A549 treated with RU486 at 1 μM for 4 hours (cell line): Measurements from ENCODE around the gene RFX7. TPM values are rescaled to one million over a fixed set of nuclear protein-coding genes. Genes with fewer than 3 reads are reported as not detected.

ENCODE experiments used
- total RNA-seq: library from RNA; stranded (reverse); fragments of 200-300 nt; extraction: Qiagen RNA extraction; gene quantifications from 5 replicates; pipeline ENCODE4 v1.2.3, GENCODE V29; 2022; ENCODE audit warnings: low read depth

The RFX7 gene
- 8.4 to 13.8 TPM (median 13.3 TPM) in 5 replicates for total RNA-seq

DNA sequence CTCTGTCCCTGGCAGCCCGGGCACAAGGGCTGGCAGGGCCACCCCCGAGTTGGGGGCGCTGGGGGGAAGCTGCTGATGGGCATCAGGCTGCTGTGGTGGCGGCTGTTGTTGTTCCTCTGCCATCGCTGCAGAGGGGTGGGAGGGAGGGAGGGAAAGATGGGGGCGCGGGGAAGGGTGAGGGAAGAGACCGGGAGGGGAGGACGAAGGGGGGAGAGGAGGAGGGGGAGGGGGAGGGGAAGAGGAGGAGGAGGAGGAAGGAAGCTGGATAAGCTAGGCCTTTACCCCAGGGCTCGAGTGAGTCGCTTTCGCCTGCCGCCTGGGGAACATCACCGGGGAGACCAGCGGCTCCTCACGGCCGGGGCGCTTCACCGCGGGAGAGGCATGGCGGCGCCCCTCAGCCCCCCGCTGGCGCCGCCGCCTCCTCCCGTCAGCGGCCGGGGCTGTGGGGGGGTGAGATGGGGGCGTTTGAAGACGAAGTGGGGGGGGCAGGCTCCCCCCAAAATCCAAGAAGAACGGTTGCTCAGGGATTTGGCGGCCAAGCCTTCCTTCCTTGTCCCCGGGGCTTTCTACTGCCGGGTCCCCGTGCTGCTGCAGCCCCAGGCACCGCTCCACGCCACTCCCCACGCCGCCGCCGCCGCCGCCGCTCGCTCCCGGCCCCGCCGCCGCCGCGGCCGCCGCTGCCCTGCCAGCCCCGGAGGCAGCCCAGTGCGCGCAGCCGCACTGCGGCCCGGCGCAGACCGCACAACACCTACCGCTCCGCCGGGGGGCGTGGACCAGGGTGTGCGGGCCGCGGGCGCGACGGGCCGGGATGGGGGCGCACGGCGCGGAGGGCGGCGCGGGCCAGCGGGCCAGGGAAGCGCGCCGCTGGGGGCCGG is at the start of gene RFX7:
RFX7 (minus strand) TSS at position 717 of the 875 bp plus-strand sequence; CDS start at position 123, 594 bp downstream.

Other genes with a start within 250 kb of the RFX7 start
- 1.7 to 5.9 TPM (median 4.8 TPM) in 5 replicates for gene TEX9, start 121.5 kb upstream of the RFX7 start, total RNA-seq
- gene MNS1, start 221.3 kb upstream of the RFX7 start, total RNA-seq, result 2.1 to 4.3 TPM (median 3.2 TPM) in 5 replicates